ENCODE results near the gene ADAMTS6.
A peak's percentile ranks its signal among the peaks of the same experiment; 100 is the strongest.

Gene ADAMTS6

DNA sequence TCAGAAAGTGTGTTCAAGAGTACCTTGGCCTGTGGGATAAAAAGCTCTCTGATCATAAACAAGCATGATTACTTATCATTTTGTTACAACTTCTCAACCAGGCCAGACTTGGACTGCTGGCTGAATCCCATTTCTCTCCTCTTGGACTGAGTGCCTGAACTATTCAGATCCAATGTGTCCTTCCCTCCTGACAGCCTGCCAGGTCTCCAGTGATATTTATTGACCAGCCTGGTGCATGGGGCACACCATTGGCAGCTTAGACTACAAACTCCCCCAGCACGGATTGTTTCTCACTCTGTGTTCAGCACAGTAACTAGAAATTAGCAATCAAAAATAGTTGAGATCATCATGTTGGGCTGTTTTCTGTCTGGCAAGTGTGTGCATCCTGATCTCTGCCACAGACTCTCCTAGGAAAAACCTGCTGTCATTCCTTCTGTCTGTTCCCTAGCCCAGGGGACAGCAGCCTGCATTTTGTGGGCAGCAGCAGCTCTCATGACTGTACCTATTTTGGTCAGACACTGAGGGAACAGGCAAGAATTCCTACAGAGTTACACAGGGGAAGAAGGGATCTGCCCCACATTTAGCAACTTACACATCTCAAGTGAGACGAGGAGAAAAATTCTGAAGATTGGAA is 348.1 kb downstream of the ADAMTS6 start:
- no peak for DNase-seq

DNA sequence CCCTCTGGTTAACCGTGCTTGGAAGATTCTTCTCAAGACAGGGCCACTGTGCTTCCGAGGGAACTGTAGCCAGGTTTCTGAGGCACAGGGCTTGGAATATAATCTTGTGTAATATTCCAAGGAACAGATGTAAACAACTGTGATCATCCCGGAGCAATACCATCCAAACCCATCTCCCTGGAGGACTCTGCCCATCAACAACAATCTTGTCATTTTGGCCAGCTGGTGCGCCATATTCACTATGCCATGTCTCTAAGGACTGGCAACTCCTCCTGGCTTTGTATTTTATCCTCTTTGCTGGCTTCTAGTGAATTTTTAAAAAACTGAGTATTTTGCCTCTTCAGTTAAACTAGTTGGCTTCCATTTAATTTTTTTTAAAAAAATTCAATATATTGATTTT is 349.3 kb downstream of the ADAMTS6 start:
- DNase-seq: no peak

GRCh38 chr5:65128226-65128625 is 353.5 kb downstream of the ADAMTS6 start:
- no peak for DNase-seq

DNA sequence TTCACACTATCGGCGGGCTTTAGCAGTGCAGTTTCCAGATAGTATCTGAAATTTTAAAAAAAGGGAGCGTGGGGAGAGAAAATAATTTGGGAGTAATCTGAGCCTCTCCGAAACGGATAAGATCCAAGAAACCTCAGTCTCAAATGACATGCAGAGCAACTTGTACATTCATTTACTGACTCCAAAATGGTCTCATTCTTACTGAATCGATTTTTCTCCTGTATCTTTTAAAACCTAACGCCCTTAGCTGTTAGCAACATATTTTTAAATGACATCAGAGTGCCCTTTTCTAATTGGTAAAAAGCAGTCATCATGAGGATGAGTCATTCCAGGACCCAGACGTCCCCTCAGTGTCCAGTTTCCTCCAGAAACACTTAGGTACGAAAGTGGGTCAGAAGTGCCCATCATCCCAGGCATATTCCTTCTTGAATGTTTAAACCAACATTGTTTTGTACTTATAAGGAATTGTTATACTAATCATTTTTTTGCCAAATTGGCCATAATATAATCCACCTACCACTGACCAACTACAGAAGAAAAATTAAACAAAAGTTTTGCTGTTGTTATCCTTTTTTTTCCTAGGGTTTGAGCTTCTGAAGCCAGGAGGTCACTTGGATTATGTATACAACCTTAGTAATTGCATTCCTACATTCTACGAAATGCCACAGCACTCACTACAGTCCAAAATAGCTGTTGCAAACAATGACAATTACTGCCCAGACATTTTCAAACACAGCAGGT is 354.4 kb downstream of the ADAMTS6 start:
- no peak for DNase-seq

DNA sequence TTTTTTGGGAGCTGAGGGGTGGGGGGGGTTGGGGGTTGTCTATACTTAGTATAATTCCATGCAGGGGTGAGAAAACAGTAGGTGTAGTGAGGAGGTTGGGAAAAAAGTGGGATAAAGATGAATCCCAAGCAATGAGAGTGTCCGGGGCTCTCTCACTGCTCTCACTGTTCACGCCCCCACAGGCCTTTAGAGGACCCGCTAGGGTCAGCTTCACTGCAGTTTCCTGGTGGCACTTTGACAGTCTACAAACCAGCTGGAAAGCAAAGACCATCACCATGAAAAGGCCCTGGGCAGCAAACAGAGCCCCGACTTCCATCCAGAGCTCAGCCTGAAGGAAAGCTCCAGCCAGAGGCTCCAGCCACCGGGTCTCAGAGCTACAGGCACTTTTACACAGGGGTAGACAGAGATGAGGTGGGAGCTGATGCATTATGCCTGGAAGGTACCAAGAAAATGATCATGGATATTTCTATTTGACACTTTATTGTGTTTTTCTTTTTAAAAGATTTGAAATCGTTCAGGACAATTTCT is 355.1 kb downstream of the ADAMTS6 start:
- DNase-seq: no peak

DNA sequence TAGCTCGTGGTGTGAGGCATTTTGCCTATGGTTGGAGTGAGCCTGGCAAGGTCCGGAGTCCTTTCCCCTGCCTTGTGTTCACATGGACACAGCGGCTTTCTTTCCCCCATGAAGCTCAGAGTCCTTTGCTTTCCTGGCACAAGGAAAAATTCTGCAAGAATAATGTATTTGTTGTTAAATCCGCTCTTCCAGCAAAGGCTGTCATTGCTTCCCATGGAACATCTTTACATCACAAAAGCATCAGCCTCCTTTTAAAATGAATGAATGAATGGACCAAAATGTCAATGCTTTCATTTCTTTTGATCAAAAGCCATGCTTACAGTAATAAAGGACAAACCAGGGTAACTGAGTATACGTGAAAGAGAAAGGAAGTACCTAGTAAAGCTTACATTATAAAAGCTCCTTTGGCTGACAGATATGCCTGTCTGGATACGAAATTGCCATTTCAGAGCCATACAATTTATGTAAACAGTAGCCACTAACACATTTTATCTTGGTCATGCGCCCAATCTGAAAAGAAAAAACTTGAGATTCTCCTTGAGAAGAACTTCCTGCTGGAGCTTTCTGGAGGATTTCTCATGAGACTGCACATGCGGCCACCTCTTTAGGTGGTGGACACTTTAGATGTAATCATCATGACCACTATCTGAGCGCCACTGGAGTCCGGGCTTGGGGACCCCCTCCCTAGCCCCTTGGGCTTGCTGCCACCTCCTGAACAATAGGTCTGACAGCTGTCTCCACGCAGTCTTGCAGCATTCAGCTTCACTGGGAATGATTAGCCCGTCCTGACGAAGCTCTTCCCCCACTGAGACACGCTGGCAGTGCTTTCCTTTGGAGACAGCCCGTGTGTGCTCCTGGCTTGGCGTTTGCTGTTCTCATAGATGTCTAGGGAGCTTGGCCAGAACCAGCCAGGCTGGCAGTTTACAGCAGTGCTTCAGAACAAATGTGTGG is 355.9 kb downstream of the ADAMTS6 start:
- DNase-seq: no peak

GRCh38 chr5:65121880-65122436 is 359.8 kb downstream of the ADAMTS6 start:
- no peak for DNase-seq

GRCh38 chr5:65120371-65120967 is 361.3 kb downstream of the ADAMTS6 start:
- DNase-seq: no peak

GRCh38 chr5:65117525-65117924 is 364.2 kb downstream of the ADAMTS6 start:
- DNase-seq: no peak

- DNase-seq: no peak
These were observed 367.9 kb downstream of the ADAMTS6 start for GRCh38 chr5:65113771-65114170.

- no peak for DNase-seq
These were observed 369.6 kb downstream of the ADAMTS6 start for GRCh38 chr5:65111961-65112658.

GRCh38 chr5:65108786-65109743 is 372.7 kb downstream of the ADAMTS6 start:
- no peak for DNase-seq

DNA sequence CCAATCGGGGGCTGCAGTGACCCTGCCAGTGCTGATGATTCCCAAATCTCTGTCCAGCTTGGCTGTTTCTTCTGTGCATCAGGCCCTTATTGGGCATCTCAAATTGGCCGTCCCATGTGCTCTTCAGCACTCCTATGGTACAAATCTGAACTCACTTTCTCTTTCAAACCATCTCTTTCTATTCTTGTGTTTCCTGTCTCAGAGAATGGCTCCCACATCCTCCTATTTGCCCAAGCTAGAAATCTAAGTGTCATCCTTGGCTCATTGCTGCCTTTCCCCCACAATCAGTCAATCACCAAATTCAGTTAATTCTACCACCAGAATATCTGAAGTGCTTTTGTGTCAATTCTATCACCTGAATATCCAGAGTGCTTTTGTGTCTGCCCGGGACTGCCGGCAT is 376.4 kb downstream of the ADAMTS6 start:
- no peak for DNase-seq

GRCh38 chr5:65104831-65105230 is 376.9 kb downstream of the ADAMTS6 start:
- no peak for DNase-seq

DNA sequence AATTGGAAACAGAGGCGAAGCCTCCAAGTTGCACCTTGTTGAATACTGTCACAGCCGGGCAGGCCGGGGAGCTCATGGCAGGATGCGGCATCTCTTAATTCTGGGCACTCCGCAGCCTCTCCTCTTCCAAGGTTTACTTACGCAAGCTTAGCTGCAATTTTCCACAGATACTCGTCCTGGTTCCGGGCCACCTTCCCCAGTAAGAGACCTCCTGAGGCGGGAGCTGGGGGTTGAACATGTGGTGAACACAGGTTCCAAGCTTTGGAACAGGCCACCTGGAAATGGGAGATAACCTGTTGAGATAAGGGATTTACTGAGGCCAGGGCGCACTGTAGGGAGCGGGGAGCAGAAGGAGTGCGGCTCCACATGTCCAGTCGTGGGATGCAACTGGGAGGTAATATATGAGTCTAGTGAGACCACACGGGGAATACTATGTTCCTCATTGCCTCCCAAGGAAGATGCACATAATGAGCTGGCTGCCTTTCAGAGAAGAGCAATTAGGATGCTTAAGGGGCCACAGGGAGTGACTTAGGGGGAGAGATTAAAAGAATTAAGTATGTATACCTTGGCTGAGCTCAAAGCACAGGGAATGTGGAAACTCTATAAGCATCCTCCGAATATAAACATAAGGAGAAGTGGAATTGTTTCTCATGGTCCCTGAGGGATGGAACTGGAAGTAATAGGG is 377.8 kb downstream of the ADAMTS6 start:
- DNase-seq: peak; percentile 9

DNA sequence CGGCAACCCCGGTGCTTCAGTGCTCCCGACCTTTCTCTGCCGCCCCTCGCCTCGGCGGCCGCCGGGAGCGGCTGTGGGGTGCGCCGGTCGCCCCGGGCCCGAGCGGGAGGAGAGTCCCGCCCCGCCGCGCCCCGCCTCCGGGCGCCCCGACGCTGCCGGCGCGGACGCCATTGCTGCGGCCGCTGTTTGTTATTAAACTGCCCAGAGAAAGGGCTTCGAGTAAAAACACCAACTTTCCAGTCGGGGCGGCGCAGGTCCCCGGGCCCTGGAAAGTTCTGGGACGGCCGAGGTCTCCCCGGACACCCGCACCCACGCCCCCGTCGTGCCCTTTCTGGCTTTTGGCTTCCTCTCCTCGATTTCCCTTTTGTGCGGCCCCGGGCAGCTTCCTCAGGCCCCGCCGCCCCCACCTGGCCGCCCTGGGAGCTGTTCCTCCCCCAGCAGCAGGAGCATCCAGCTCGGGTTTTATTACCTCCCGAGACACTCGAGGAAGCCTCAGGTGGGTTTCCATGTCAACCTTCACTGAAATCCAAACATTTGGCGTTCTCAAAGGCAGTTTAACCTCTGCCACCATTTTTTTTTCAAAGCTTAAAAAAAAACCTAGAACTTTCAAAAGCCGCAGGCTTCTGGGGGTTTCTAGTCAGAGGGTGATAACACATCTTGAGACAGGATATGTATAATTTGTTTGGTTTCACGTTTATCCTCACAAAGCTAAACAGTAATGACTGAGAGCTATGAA is 378.6 kb downstream of the ADAMTS6 start:
- DNase-seq: peak; percentile 63

DNA sequence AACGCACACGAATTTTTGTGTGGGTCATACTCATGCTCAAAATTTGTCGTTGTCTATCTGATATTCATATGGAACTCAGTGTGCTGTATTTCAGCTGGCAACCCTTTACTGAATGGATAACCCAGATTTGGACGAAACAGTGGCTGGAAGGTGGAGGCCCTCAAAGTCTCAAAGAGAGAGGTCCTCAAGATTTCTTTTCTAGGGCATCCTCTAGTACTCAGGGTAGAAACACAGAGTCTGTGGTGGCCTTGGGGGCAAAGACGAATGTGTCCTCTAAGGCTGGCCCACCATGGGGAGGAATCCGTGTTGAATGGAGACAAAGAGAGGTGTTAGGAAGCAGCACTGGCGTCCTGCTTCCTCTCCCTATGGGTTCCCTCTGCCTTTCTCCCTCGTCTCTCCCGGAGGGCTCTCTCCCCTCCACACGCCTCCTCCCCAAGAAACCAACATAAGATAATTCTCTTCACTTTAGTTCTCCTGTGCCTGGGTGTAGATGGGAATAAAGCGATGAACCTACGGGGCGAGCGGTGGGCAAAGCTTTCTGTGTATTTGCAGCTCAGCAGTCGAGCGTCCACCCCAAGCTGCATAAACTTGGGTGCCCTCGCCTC is 379.2 kb downstream of the ADAMTS6 start:
- DNase-seq: no peak

DNA sequence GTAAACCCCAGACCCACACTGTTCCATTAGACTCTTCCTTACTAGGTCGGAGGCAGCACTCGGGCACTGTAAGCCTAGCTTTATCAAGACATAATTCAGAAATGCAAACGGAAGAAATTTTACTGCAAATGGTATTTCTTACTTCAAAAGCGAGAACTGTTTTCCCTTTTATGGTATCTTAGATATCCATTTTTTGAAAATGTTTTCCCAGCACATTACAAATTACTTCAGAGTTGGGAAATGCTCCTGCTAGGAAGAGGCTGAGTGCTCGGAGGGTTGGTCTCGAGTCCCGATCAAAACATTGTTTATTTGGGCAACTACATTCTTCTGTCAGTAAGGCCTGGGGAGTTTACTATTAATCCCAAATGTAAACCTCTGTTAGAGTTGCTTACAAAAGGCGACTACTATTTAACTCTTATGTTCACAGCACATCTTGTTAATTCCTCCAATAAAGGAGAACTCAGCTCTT is 380.1 kb downstream of the ADAMTS6 start:
- no peak for DNase-seq

All from CD4-positive, alpha-beta T cell treated with Interleukin-6 for 4 hours (primary cell).